Gastrocnemius medialis (tissue), 4 donors: ENCODE data around the gene KLF11. TPM values are rescaled to one million over a fixed set of nuclear protein-coding genes. Genes with fewer than 3 reads are reported as not detected.
A peak's percentile ranks its signal among the peaks of the same experiment; 100 is the strongest.

Experiments used
- ATAC-seq, 2 donors: fragments of 150-250 bp; one replicate each; pipeline ENCODE4 v1.9.1; 2016
- DNase-seq, 2 donors: peaks; one replicate each; pipeline ENCODE4 v3.0.0-alpha.2; 2019
- H3K27ac ChIP-seq, 4 donors: fragments of 200-600 bp; sonication (generic); 1 replicate in 1 of 4; 2 replicates in 3 of 4; pipeline ENCODE4 v1.5.1; 2016 to 2018; ENCODE audit warnings: mild to moderate bottlenecking in 2 of 4, moderate library complexity in 1 of 4
- H3K27me3 ChIP-seq, 3 donors: fragments of 200-600 bp; sonication (generic) in 2 of 3; 1 replicate in 1 of 3; 2 replicates in 2 of 3; pipeline versions ENCODE4 v1.5.1 to v1.6.0; 2016 to 2019; ENCODE audit warnings: mild to moderate bottlenecking in 1 of 3, moderate library complexity in 1 of 3
- H3K36me3 ChIP-seq, 2 donors: fragments of 200-600 bp; sonication (generic) in 1 of 2; one replicate each; pipeline ENCODE4 v1.5.1; 2017 to 2018
- H3K4me1 ChIP-seq, 2 donors: fragments of 200-600 bp; sonication (generic) in 1 of 2; one replicate each; pipeline ENCODE4 v1.5.1; 2016 to 2017; ENCODE audit warnings: mild to moderate bottlenecking in 2 of 2
- H3K4me3 ChIP-seq, 4 donors: fragments of 200-600 bp; sonication (generic) in 3 of 4; 1 replicate in 1 of 4; 2 replicates in 3 of 4; pipeline ENCODE4 v1.5.1; 2016 to 2019; ENCODE audit warnings: mild to moderate bottlenecking in 2 of 4
- H3K9me3 ChIP-seq, 3 donors: fragments of 200-600 bp; sonication (generic) in 2 of 3; 1 replicate in 1 of 3; 2 replicates in 2 of 3; pipeline ENCODE4 v1.5.1; 2016 to 2019
- POLR2A ChIP-seq, 2 donors: fragments of 450-650 bp; IDR thresholded peaks; one replicate each; pipeline ENCODE4 v1.6.1; 2017; ENCODE audit warnings: antibody characterized with exemption in 2 of 2, mild to moderate bottlenecking in 2 of 2, moderate library complexity in 2 of 2
- in situ Hi-C, 4 donors: fragments of 200-750 bp; cut with MboI; loops; one replicate each; pipeline versions ENCODE4 v1.15.0 to v1.8.0; 2017; ENCODE audit warnings: low sequenced_read_pairs in 4 of 4
- intact Hi-C: fragments of 100-400 bp; cut with DNase I; formaldehyde crosslinking; loops from one replicate; pipeline ENCODE4 v1.15.1; 2023; ENCODE audit warnings: low total_unique reads
- total RNA-seq, 4 donors: library from RNA; depleted of rRNA; stranded (reverse); fragments of >200 nt; gene quantifications; one replicate each; pipeline versions ENCODE4 v1.1.0 to v1.2.3, GENCODE V29; 2016
- TF ChIP-seq, protein P1 (sequence below), 5 experiments: fragments of 450-650 bp in 3 of 5; fragments of 200-600 bp in 2 of 5; sonication (generic) in 2 of 5; IDR thresholded peaks in 4 of 5; conservative IDR thresholded peaks in 1 of 5; 1 replicate in 4 of 5; 2 replicates in 1 of 5; pipeline ENCODE4 v1.5.1; 2016 to 2019; ENCODE audit warnings: antibody characterized with exemption in 5 of 5, mild to moderate bottlenecking in 3 of 5, moderate library complexity in 3 of 5

The KLF11 gene
- total RNA-seq, 4 donors from 2014 or later, result 7.6 to 18.3 (median 12.9) TPM

- intact Hi-C loops (no loop called here), in situ Hi-C loops (no loop called here)
- no peak for DNase-seq
- Histone ChIP-seq H3K4me3 (no peak overlapping the region), H3K27me3 (no peaks in the 10 kb centered on the region), H3K36me3 (no peaks in the 10 kb centered on the region), H3K4me1 (peaks cover 0 to 2% of the 10 kb centered on the region in 2 donors), H3K27ac (peak overlapping the region in 1 of 4 donors; percentile 62), H3K9me3 (no peaks in the 10 kb centered on the region)
- no peak for ATAC-seq
- TF ChIP-seq POLR2A (IDR thresholded peaks at IDR 0.05), result no peak
- TF ChIP-seq, protein P1, sequence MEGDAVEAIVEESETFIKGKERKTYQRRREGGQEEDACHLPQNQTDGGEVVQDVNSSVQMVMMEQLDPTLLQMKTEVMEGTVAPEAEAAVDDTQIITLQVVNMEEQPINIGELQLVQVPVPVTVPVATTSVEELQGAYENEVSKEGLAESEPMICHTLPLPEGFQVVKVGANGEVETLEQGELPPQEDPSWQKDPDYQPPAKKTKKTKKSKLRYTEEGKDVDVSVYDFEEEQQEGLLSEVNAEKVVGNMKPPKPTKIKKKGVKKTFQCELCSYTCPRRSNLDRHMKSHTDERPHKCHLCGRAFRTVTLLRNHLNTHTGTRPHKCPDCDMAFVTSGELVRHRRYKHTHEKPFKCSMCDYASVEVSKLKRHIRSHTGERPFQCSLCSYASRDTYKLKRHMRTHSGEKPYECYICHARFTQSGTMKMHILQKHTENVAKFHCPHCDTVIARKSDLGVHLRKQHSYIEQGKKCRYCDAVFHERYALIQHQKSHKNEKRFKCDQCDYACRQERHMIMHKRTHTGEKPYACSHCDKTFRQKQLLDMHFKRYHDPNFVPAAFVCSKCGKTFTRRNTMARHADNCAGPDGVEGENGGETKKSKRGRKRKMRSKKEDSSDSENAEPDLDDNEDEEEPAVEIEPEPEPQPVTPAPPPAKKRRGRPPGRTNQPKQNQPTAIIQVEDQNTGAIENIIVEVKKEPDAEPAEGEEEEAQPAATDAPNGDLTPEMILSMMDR (IDR thresholded peaks at IDR 0.05 in 4 of 5, conservative IDR thresholded peaks at IDR 0.05 in 1 of 5), result no peak
Measured at GRCh38 chr2:10001586-10001985, 41.8 kb upstream of the KLF11 start.

DNA sequence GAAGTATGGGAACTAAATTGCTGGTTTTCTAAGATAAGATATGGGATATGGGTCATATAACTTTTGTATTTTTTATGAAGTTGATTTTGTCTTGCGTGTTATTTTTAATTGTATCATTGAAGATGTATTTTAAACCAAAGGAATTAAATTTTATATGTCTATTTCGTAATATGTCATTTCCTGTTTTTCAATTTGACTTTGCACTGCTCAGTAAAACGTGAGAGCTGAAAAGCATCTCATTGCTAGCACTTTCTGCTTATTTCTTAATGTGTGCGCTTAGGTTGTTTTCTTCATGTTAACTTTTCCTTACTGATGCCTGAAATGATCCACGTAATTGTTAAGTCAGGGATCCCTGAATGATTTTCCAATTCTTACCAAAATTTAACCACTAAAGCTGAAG lies 41.2 kb upstream of the KLF11 start:
- H3K4me1 ChIP-seq, result peaks cover 0 to 4% of the 10 kb centered on the region in 2 donors
- intact Hi-C loops, result no loop called here
- H3K9me3 ChIP-seq, result no peaks in the 10 kb centered on the region
- ATAC-seq, result no peak
- H3K27me3 ChIP-seq, result no peaks in the 10 kb centered on the region
- no peaks in the 10 kb centered on the region for H3K36me3 ChIP-seq
- TF ChIP-seq, protein P1 (IDR thresholded peaks at IDR 0.05 in 4 of 5, conservative IDR thresholded peaks at IDR 0.05 in 1 of 5), result no peak
- TF ChIP-seq POLR2A (IDR thresholded peaks at IDR 0.05), result no peak
- H3K4me3 ChIP-seq, result no peak overlapping the region
- DNase-seq, result no peak
- H3K27ac ChIP-seq, result peak overlapping the region in 2 of 4 donors; percentile 53 to 62
- in situ Hi-C loops, result no loop called here

- TF ChIP-seq, protein P1 (IDR thresholded peaks at IDR 0.05 in 4 of 5, conservative IDR thresholded peaks at IDR 0.05 in 1 of 5), result no peak
- no peak for TF ChIP-seq POLR2A (IDR thresholded peaks at IDR 0.05)
- H3K27me3 ChIP-seq, result no peaks in the 10 kb centered on the region
- in situ Hi-C loops (no loop called here), intact Hi-C loops (no loop called here)
- no peak for DNase-seq
- no peak for ATAC-seq
- H3K4me3 ChIP-seq, result no peak overlapping the region
- H3K27ac ChIP-seq, result peak overlapping the region; percentile 37 to 63 (median 58)
- H3K36me3 ChIP-seq, result no peaks in the 10 kb centered on the region
- H3K9me3 ChIP-seq, result no peaks in the 10 kb centered on the region
- H3K4me1 ChIP-seq, result peaks cover 4 to 7% of the 10 kb centered on the region in 2 donors
Measured at GRCh38 chr2:10002681-10003080, 40.7 kb upstream of the KLF11 start.

DNA sequence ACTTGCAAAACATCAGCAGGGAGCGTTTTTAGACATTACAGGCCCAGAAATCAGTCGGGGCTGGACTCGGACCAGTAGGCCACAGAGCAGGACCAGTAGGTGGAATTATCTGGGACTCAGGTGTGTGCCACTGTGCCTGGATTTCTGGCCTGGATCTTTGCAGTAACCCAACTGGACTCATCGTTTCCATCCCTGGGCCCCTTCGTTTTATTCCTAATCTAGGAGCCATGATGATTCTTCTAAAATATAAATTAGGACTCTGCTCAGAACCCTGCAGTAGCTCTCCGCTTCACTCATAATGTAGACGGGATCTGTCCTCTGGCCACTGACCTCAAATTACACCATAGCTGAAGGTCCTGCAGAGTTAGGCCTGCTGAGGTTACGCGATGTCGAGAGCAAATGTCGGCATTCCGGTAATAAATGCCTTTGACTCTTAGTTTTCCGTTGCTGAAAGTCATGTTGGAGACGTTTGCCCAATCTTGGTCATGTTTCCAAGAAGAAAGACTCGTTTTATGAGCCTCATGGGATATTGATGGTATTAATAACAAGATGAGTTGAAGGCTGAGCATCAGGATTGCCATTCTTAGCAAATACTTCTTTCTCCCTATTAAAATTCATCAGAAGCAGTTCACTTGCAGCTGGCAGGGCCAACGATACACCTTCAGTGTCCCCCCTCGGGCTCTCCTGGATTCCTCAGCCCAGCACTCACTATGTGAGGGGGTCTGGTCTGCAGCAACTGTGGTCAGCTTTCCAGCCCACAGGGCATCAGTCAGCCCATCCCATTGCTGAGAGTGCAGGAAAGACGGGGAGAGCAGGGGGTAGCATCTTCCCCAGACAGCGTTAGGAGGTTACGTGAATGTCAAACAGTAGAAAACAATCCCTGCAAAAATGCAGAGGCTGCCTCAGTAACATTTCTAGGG lies 39.9 kb upstream of the KLF11 start:
- H3K27ac ChIP-seq, result peak overlapping the region; percentile 37 to 63 (median 58)
- ATAC-seq (peak; percentile 30 to 53), DNase-seq (no peak)
- intact Hi-C loops (no loop called here), in situ Hi-C loops (no loop called here)
- no peak for TF ChIP-seq POLR2A (IDR thresholded peaks at IDR 0.05)
- TF ChIP-seq, protein P1 (IDR thresholded peaks at IDR 0.05 in 4 of 5, conservative IDR thresholded peaks at IDR 0.05 in 1 of 5), result no peak
- H3K4me3 ChIP-seq, result no peak overlapping the region
- no peaks in the 10 kb centered on the region for H3K9me3 ChIP-seq
- H3K4me1 ChIP-seq, result peaks cover 8 to 15% of the 10 kb centered on the region in 2 donors
- no peaks in the 10 kb centered on the region for H3K27me3 ChIP-seq
- H3K36me3 ChIP-seq, result no peaks in the 10 kb centered on the region
